Lung (tissue), 12 donors: ENCODE data around the gene PRR5. TPM values are rescaled to one million over a fixed set of nuclear protein-coding genes. Genes with fewer than 3 reads are reported as not detected.

Source experiments
- ATAC-seq: fragments of 200-7000 bp; cut with Tn5 transposase; one replicate; pipeline ENCODE4 v1.9.1; 2020; ENCODE audit warnings: moderate number of reproducible peaks; ENCODE audit not compliant: insufficient read depth, low FRiP score
- DNase-seq, 3 donors: peaks; one replicate each; pipeline ENCODE4 v3.0.0-alpha.2; 2013 to 2017
- H3K27ac ChIP-seq, 2 donors: one replicate each; pipeline ENCODE4 v1.5.1; 2013; ENCODE audit warnings: mild to moderate bottlenecking in 2 of 2, moderate library complexity in 2 of 2, control low read depth in 1 of 2, inconsistent platforms in 1 of 2, low read depth in 1 of 2, low read length in 1 of 2
- H3K27me3 ChIP-seq, 3 donors: one replicate each; pipeline ENCODE4 v1.5.1; 2013; ENCODE audit warnings: low read length in 2 of 3; ENCODE audit not compliant: control insufficient read depth in 3 of 3, insufficient read depth in 3 of 3
- H3K36me3 ChIP-seq, 4 donors: one replicate each; pipeline ENCODE4 v1.5.1; 2013; ENCODE audit warnings: low read length in 4 of 4, mild to moderate bottlenecking in 1 of 4, moderate library complexity in 1 of 4; ENCODE audit not compliant: control insufficient read depth in 4 of 4, insufficient read depth in 4 of 4
- H3K4me1 ChIP-seq, 5 donors: one replicate each; pipeline ENCODE4 v1.5.1; 2013; ENCODE audit warnings: low read length in 5 of 5, mild to moderate bottlenecking in 2 of 5, moderate library complexity in 1 of 5; ENCODE audit not compliant: control insufficient read depth in 5 of 5, insufficient read depth in 5 of 5
- H3K4me3 ChIP-seq: one replicate; pipeline ENCODE4 v1.5.1; 2013; ENCODE audit warnings: mild to moderate bottlenecking, control low read depth, moderate library complexity
- H3K9ac ChIP-seq, 2 donors: one replicate each; pipeline ENCODE4 v1.5.1; 2013; ENCODE audit warnings: low read length in 2 of 2, control low read depth in 1 of 2; ENCODE audit not compliant: insufficient read depth in 1 of 2
- H3K9me3 ChIP-seq, 4 donors: one replicate each; pipeline ENCODE4 v1.5.1; 2013; ENCODE audit warnings: low read length in 3 of 4, mild to moderate bottlenecking in 1 of 4, moderate library complexity in 1 of 4; ENCODE audit not compliant: control insufficient read depth in 4 of 4, insufficient read depth in 3 of 4
- WGBS, 2 donors: extraction: QIAGEN DNeasy Blood & Tissue Kit; methylation state at CpG; one replicate each; pipeline ENCODE4 v1.1.7; 2013; 5-methylcytosine and 5-hydroxymethylcytosine counted together
- polyA plus RNA-seq, 2 donors: library from polyadenylated mRNA; stranded (reverse); fragments of 200-250 nt; gene quantifications; one replicate each; pipeline ENCODE4 v1.2.1, GENCODE V29; 2013
- total RNA-seq, 2 donors: library from RNA; depleted of rRNA in 1 of 2; stranded (reverse); fragments of >200 nt in 1 of 2; gene quantifications; one replicate each; pipeline ENCODE4 v1.2.1, GENCODE V29; 2014 to 2021
- TF ChIP-seq, protein P1 (sequence below): IDR thresholded peaks from 2 replicates; pipeline ENCODE4 v1.5.1; 2012; ENCODE audit warnings: mild to moderate bottlenecking; ENCODE audit errors: control extremely low read depth, extremely low read depth
- donor health status: control.
- donor health status: control.
- donor health status: Bipolar disorder and iron deficiency.
- donor health status: healthy.
- donor health status: DM: yes; HTN: yes; CAD: no.

The PRR5 gene
- total and polyA plus RNA-seq, 4 donors: 9.1 to 17.3 (median 11.1) TPM

DNA sequence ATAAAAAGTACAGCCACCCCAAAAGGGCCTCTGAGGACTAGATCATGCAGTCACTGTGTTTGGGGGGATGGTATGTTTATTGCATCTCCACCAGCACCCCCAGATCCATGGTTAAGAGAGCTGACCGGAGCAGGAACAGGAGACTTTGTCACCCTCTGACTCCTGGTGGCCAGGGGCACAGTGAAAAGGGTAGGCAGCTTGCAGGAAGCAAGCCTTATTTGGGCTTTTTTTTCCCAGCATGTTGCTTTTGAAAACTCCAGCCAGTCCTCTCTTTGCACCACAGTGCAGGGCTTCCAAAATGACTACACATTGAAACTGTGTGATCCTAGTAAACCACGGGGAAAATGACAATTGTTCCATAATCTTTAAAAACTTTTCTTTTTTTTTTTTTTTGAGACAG lies 20.6 kb downstream of the PRR5 start:
- DNase-seq (no peak), ATAC-seq (no peak)
- Histone ChIP-seq H3K36me3 (peaks cover 0 to 10% (median 3%) of the 10 kb centered on the region in 4 donors), H3K4me3 (no peak overlapping the region), H3K27ac (no peak overlapping the region), H3K4me1 (peaks cover 0 to 8% (median 0%) of the 10 kb centered on the region in 5 donors), H3K9me3 (peaks cover 0 to 2% (median 0%) of the 10 kb centered on the region in 4 donors), H3K9ac (no peak overlapping the region), H3K27me3 (no peaks in the 10 kb centered on the region)
- WGBS, 2 donors: 91 to 95% methylated on average over 2 of the region's 2 CpGs
- TF ChIP-seq, protein P1, sequence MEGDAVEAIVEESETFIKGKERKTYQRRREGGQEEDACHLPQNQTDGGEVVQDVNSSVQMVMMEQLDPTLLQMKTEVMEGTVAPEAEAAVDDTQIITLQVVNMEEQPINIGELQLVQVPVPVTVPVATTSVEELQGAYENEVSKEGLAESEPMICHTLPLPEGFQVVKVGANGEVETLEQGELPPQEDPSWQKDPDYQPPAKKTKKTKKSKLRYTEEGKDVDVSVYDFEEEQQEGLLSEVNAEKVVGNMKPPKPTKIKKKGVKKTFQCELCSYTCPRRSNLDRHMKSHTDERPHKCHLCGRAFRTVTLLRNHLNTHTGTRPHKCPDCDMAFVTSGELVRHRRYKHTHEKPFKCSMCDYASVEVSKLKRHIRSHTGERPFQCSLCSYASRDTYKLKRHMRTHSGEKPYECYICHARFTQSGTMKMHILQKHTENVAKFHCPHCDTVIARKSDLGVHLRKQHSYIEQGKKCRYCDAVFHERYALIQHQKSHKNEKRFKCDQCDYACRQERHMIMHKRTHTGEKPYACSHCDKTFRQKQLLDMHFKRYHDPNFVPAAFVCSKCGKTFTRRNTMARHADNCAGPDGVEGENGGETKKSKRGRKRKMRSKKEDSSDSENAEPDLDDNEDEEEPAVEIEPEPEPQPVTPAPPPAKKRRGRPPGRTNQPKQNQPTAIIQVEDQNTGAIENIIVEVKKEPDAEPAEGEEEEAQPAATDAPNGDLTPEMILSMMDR: no peak

DNA sequence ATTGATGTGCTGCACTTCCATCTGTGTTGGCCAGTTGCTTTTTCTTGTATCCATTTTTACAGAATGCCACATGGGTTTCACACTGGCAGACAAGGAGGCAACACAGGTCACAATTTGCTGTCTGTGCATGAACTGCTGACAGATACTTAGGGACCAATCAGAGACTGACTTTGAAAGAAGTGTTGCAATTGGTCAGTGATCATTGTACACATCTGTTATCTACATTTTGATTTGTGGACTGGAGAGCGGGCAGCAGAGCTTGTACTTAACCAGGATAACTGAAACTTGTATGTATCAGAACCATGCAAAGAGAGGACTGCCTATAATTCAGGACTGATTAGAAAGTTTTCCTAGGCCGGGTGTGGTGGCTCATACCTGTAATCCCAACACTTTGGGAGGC lies 21.8 kb downstream of the PRR5 start:
- Histone ChIP-seq H3K4me1 (peaks cover 0 to 16% (median 3%) of the 10 kb centered on the region in 5 donors), H3K27ac (no peak overlapping the region), H3K4me3 (no peak overlapping the region), H3K36me3 (peaks cover 0 to 10% (median 4%) of the 10 kb centered on the region in 4 donors), H3K27me3 (no peaks in the 10 kb centered on the region), H3K9me3 (peaks cover 0 to 2% (median 0%) of the 10 kb centered on the region in 4 donors), H3K9ac (no peak overlapping the region)
- DNase-seq: peak in 1 of 3 donors; percentile 35
- 92 to 98% methylated on average over 2 of the region's 2 CpGs for WGBS, 2 donors
- TF ChIP-seq, protein P1: no peak
- no peak for ATAC-seq

DNA sequence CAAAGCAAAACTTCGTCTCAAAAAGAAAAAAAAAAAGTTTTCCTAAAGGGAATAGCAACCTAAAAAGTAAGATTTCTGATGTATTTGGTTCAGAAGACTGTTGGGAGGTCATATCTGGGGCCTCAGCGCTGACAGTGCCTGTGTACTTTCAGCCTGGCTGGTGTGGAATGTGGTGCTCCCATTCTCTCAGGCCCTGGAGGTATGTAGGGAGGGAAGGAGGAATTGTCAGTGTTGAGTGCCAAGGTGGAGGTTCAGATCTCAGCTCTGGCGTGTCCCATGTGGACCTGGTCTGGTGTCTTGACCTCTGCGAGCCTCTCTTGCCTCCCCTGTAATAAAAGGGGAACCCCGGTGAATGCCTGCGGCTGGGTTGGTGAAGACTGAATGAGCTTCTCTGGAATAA lies 22.4 kb downstream of the PRR5 start:
- H3K4me1 ChIP-seq: peaks cover 0 to 20% (median 6%) of the 10 kb centered on the region in 5 donors
- ATAC-seq: no peak
- H3K27me3 ChIP-seq: no peaks in the 10 kb centered on the region
- H3K27ac ChIP-seq: no peak overlapping the region
- TF ChIP-seq, protein P1: no peak
- DNase-seq: no peak
- H3K36me3 ChIP-seq: peaks cover 0 to 10% (median 4%) of the 10 kb centered on the region in 4 donors
- 86 to 90% methylated on average over 6 of the region's 6 CpGs for WGBS, 2 donors
- no peak overlapping the region for H3K9ac ChIP-seq
- peaks cover 0 to 2% (median 0%) of the 10 kb centered on the region in 4 donors for H3K9me3 ChIP-seq
- no peak overlapping the region for H3K4me3 ChIP-seq

DNA sequence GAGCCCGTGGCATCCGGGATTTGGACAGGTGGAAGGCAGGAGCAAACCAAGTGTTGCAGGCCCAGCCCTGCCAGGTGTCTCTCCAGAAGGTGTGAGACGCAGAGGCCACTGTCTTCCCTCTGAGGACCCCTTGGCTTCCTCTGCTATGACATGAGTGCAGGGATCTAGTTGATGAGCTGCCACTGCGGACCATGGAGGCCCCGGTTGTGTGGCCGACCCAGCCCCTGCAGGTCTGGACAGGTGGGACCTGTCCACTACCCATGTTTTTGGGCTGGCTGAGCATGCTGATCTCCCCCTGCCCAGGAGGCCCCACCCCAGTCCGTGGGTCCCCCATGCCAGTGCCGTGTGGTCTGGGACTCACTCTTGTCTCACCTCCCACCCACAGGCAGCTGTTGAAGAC lies 22.9 kb downstream of the PRR5 start:
- no peak for ATAC-seq
- 91 to 94% methylated on average over 8 of the region's 8 CpGs for WGBS, 2 donors
- H3K27me3 ChIP-seq: no peaks in the 10 kb centered on the region
- H3K4me1 ChIP-seq: peaks cover 0 to 20% (median 6%) of the 10 kb centered on the region in 5 donors
- no peak overlapping the region for H3K9ac ChIP-seq
- no peak overlapping the region for H3K4me3 ChIP-seq
- no peak for DNase-seq
- peaks cover 0 to 2% (median 0%) of the 10 kb centered on the region in 4 donors for H3K9me3 ChIP-seq
- H3K36me3 ChIP-seq: peaks cover 0 to 10% (median 4%) of the 10 kb centered on the region in 4 donors
- TF ChIP-seq, protein P1: no peak
- H3K27ac ChIP-seq: no peak overlapping the region
